Measurements from ENCODE around the gene AKT1S1. TPM values are rescaled to one million over a fixed set of nuclear protein-coding genes. Genes with fewer than 3 reads are reported as not detected.

Gene AKT1S1
- total RNA-seq, 1 experiment from 2014 or later, result 21.7 TPM

- Histone ChIP-seq H3K27me3 (no peaks in the 10 kb centered on the region), H3K27ac (no peak overlapping the region), H3K4me3 (no peak overlapping the region), H3K36me3 (peaks cover 61% of the 10 kb centered on the region), H3K9me3 (replicated peaks) (no peaks in the 10 kb centered on the region), H3K4me1 (no peaks in the 10 kb centered on the region)
- DNase-seq, result no peak
These were observed 17.3 kb downstream of the AKT1S1 start for GRCh38 chr19:49859682-49860335.

- Histone ChIP-seq H3K27ac (no peak overlapping the region), H3K4me1 (no peaks in the 10 kb centered on the region), H3K36me3 (peaks cover 50% of the 10 kb centered on the region), H3K27me3 (no peaks in the 10 kb centered on the region), H3K9me3 (replicated peaks) (no peaks in the 10 kb centered on the region), H3K4me3 (no peak overlapping the region)
- no peak for DNase-seq
These were observed 18.8 kb downstream of the AKT1S1 start for GRCh38 chr19:49858088-49858985.

GRCh38 chr19:49857838-49858087, 19.4 kb downstream of the AKT1S1 start:
- Histone ChIP-seq H3K9me3 (replicated peaks) (no peaks in the 10 kb centered on the region), H3K27me3 (no peaks in the 10 kb centered on the region), H3K27ac (no peak overlapping the region), H3K36me3 (peaks cover 50% of the 10 kb centered on the region), H3K4me3 (no peak overlapping the region), H3K4me1 (no peaks in the 10 kb centered on the region)
- no peak for DNase-seq

- Histone ChIP-seq H3K4me3 (no peak overlapping the region), H3K9me3 (replicated peaks) (no peaks in the 10 kb centered on the region), H3K4me1 (no peaks in the 10 kb centered on the region; the same call in 1 of the 2 replicates), H3K27ac (no peak overlapping the region), H3K27me3 (no peaks in the 10 kb centered on the region), H3K36me3 (peaks cover 50% of the 10 kb centered on the region)
- DNase-seq, result no peak
These were observed 19.9 kb downstream of the AKT1S1 start for GRCh38 chr19:49857061-49857837.

GRCh38 chr19:49856574-49857021, 20.6 kb downstream of the AKT1S1 start:
- Histone ChIP-seq H3K9me3 (replicated peaks) (no peaks in the 10 kb centered on the region), H3K4me3 (no peak overlapping the region), H3K27ac (no peak overlapping the region), H3K4me1 (no peaks in the 10 kb centered on the region; the same call in 1 of the 2 replicates), H3K36me3 (peaks cover 48% of the 10 kb centered on the region), H3K27me3 (no peaks in the 10 kb centered on the region)
- no peak for DNase-seq

GRCh38 chr19:49855676-49856573, 21.2 kb downstream of the AKT1S1 start:
- Histone ChIP-seq H3K27ac (no peak overlapping the region), H3K27me3 (no peaks in the 10 kb centered on the region), H3K9me3 (replicated peaks) (no peaks in the 10 kb centered on the region), H3K4me1 (no peaks in the 10 kb centered on the region; the same call in 1 of the 2 replicates), H3K4me3 (no peak overlapping the region), H3K36me3 (peaks cover 42% of the 10 kb centered on the region)
- no peak for DNase-seq

- Histone ChIP-seq H3K27ac (no peak overlapping the region), H3K4me3 (no peak overlapping the region), H3K9me3 (replicated peaks) (no peaks in the 10 kb centered on the region), H3K36me3 (peaks cover 35% of the 10 kb centered on the region), H3K4me1 (no peaks in the 10 kb centered on the region; the same call in 1 of the 2 replicates), H3K27me3 (no peaks in the 10 kb centered on the region)
- DNase-seq, result no peak
These were observed 21.9 kb downstream of the AKT1S1 start for GRCh38 chr19:49855277-49855675.

GRCh38 chr19:49854378-49855263, 22.5 kb downstream of the AKT1S1 start:
- DNase-seq, result no peak
- peaks cover 30% of the 10 kb centered on the region for H3K36me3 ChIP-seq

GRCh38 chr19:49853852-49854377, 23.2 kb downstream of the AKT1S1 start:
- H3K4me3 ChIP-seq, result no peak overlapping the region
- no peak overlapping the region for H3K27ac ChIP-seq
- peaks cover 29% of the 10 kb centered on the region for H3K36me3 ChIP-seq
- H3K27me3 ChIP-seq, result no peaks in the 10 kb centered on the region
- DNase-seq, result no peak
- H3K4me1 ChIP-seq, result no peaks in the 10 kb centered on the region; the same call in 1 of the 2 replicates
- no peaks in the 10 kb centered on the region for H3K9me3 ChIP-seq (replicated peaks)

More at GRCh38 chr19:49854378-49855263, 22.5 kb downstream of the AKT1S1 start:
- no peaks in the 10 kb centered on the region for H3K27me3 ChIP-seq
- H3K4me3 ChIP-seq, result no peak overlapping the region
- no peak overlapping the region for H3K27ac ChIP-seq
- H3K9me3 ChIP-seq (replicated peaks), result no peaks in the 10 kb centered on the region
- no peaks in the 10 kb centered on the region; the same call in 1 of the 2 replicates for H3K4me1 ChIP-seq

- Histone ChIP-seq H3K27ac (no peak overlapping the region), H3K4me1 (no peaks in the 10 kb centered on the region; the same call in 1 of the 2 replicates), H3K27me3 (no peaks in the 10 kb centered on the region), H3K9me3 (replicated peaks) (no peaks in the 10 kb centered on the region), H3K36me3 (peaks cover 20% of the 10 kb centered on the region), H3K4me3 (peak overlapping the region; percentile 90)
- no peak for DNase-seq
These were observed 24.5 kb downstream of the AKT1S1 start for GRCh38 chr19:49852631-49853126.

- H3K4me1 ChIP-seq, result no peaks in the 10 kb centered on the region; the same call in 1 of the 2 replicates
- H3K27ac ChIP-seq, result no peak overlapping the region
- H3K9me3 ChIP-seq (replicated peaks), result no peaks in the 10 kb centered on the region
- peak; percentile 59 to 62 for DNase-seq
- H3K36me3 ChIP-seq, result peaks cover 10% of the 10 kb centered on the region
- H3K27me3 ChIP-seq, result no peaks in the 10 kb centered on the region
- H3K4me3 ChIP-seq, result peak overlapping the region; percentile 90
These were observed 25.5 kb downstream of the AKT1S1 start for GRCh38 chr19:49851456-49852259.

Measured in SJCRH30 (cell line).